HEK293 (cell line): ENCODE data around the gene DAPK2.

Source experiments
- KLF16 ChIP-seq: fragments of 450-650 bp; formaldehyde crosslinking; IDR thresholded peaks from 2 replicates; pipeline ENCODE4 v1.5.1; 2017; ENCODE audit warnings: missing biosample characterization, missing genetic modification characterization
- REST ChIP-seq: fragments of 450-650 bp; formaldehyde crosslinking; IDR thresholded peaks from 2 replicates; pipeline ENCODE4 v1.5.1; 2016; ENCODE audit warnings: missing biosample characterization, missing genetic modification characterization
- TRIM28 ChIP-seq: IDR thresholded peaks from 2 replicates; pipeline ENCODE4 v1.6.1; 2011; ENCODE audit warnings: low read length, control low read depth, borderline replicate concordance
- ZFP3 ChIP-seq: fragments of 450-650 bp; formaldehyde crosslinking; IDR thresholded peaks from 2 replicates; pipeline ENCODE4 v1.5.1; 2016; ENCODE audit warnings: low read depth, missing biosample characterization, missing genetic modification characterization
- ZNF274 ChIP-seq, 2 experiments: fragments of 200-500 bp in 1 of 2; fragments of 450-650 bp in 1 of 2; sonication (Bioruptor generic) in 1 of 2; formaldehyde crosslinking in 1 of 2; IDR thresholded peaks; 2 replicates each; pipeline versions ENCODE4 v1.5.1 to v1.6.1; 2014 to 2016; ENCODE audit warnings: borderline replicate concordance in 1 of 2, inconsistent platforms in 1 of 2, low read length in 1 of 2, missing biosample characterization in 1 of 2, missing genetic modification characterization in 1 of 2
- ZNF292 ChIP-seq: fragments of 450-650 bp; formaldehyde crosslinking; IDR thresholded peaks from 2 replicates; pipeline ENCODE4 v1.5.1; 2016; ENCODE audit warnings: low read depth, missing biosample characterization, missing genetic modification characterization, borderline replicate concordance
- ZNF561 ChIP-seq: fragments of 450-650 bp; IDR thresholded peaks from 2 replicates; pipeline ENCODE4 v1.5.1; 2018; ENCODE audit warnings: missing biosample characterization, missing genetic modification characterization, borderline replicate concordance
- ZNF596 ChIP-seq: fragments of 450-650 bp; IDR thresholded peaks from 2 replicates; pipeline ENCODE4 v1.5.0; 2018; ENCODE audit warnings: missing biosample characterization, mild to moderate bottlenecking, missing genetic modification characterization, moderate library complexity
- ZNF792 ChIP-seq: fragments of 450-650 bp; formaldehyde crosslinking; IDR thresholded peaks from 2 replicates; pipeline ENCODE4 v1.5.1; 2016; ENCODE audit warnings: missing biosample characterization, missing genetic modification characterization
- TF ChIP-seq, protein P1 (sequence below): fragments of 450-650 bp; formaldehyde crosslinking; IDR thresholded peaks from 2 replicates; pipeline ENCODE4 v1.5.1; 2016; ENCODE audit warnings: missing biosample characterization, missing genetic modification characterization
- TF ChIP-seq, protein P2 (sequence below): fragments of 450-650 bp; formaldehyde crosslinking; IDR thresholded peaks from 2 replicates; pipeline ENCODE4 v1.5.1; 2016; ENCODE audit warnings: missing biosample characterization, missing genetic modification characterization

DNA sequence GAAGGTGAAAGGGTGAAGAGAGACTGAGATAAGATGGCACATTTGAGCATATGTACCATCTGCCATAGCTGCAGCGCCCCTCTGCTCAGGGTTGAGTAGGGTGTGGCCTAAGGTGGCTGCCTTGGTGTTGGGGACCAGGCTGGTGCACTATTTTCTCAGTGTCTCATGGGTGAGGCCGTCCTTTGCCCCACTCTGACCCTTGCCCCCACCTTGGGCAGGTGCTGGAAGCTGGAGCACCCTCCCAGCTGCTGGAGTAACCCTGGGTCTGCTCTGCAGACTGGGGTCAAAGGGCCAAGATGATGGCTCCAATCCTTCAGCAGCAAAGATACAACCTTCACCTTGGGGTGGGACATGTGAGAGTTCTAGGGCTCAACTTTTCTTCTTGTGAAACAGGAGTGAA lies 69.2 kb downstream of the DAPK2 start:
- TF ChIP-seq ZNF561 (tag by site-specific recombination), result no peak
- TF ChIP-seq, protein P1, sequence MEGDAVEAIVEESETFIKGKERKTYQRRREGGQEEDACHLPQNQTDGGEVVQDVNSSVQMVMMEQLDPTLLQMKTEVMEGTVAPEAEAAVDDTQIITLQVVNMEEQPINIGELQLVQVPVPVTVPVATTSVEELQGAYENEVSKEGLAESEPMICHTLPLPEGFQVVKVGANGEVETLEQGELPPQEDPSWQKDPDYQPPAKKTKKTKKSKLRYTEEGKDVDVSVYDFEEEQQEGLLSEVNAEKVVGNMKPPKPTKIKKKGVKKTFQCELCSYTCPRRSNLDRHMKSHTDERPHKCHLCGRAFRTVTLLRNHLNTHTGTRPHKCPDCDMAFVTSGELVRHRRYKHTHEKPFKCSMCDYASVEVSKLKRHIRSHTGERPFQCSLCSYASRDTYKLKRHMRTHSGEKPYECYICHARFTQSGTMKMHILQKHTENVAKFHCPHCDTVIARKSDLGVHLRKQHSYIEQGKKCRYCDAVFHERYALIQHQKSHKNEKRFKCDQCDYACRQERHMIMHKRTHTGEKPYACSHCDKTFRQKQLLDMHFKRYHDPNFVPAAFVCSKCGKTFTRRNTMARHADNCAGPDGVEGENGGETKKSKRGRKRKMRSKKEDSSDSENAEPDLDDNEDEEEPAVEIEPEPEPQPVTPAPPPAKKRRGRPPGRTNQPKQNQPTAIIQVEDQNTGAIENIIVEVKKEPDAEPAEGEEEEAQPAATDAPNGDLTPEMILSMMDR, result no peak
- no peak for TF ChIP-seq ZNF596 (tag by site-specific recombination)
- TF ChIP-seq, protein P2, sequence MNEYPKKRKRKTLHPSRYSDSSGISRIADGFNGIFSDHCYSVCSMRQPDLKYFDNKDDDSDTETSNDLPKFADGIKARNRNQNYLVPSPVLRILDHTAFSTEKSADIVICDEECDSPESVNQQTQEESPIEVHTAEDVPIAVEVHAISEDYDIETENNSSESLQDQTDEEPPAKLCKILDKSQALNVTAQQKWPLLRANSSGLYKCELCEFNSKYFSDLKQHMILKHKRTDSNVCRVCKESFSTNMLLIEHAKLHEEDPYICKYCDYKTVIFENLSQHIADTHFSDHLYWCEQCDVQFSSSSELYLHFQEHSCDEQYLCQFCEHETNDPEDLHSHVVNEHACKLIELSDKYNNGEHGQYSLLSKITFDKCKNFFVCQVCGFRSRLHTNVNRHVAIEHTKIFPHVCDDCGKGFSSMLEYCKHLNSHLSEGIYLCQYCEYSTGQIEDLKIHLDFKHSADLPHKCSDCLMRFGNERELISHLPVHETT (tag by site-specific recombination), result no peak
- no peak for TF ChIP-seq REST
- no peak for TF ChIP-seq TRIM28
- no peak for TF ChIP-seq ZNF292 (tag by site-specific recombination)
- no peak for TF ChIP-seq ZNF274 (IDR thresholded peaks at IDR 0.05; ENCODE audit: low read length)
- no peak for TF ChIP-seq ZNF274 (tag by site-specific recombination; IDR thresholded peaks at IDR 0.05; ENCODE audit: borderline replicate concordance)
- no peak for TF ChIP-seq ZNF792 (tag by site-specific recombination)
- TF ChIP-seq ZFP3 (tag by site-specific recombination), result no peak
- no peak for TF ChIP-seq KLF16 (tag by site-specific recombination)
